Inferior parietal cortex (tissue), 1 donor: ENCODE data around the gene ATL2.

ENCODE experiments used
- DNase-seq: peaks from one replicate; pipeline ENCODE4 v3.0.0-alpha.2; 2016; ENCODE audit errors: extremely low spot score

The ATL2 gene

GRCh38 chr2:38248707-38249106 is 128.4 kb downstream of the ATL2 start:
- DNase-seq = no peak

GRCh38 chr2:38248255-38248654 is 128.8 kb downstream of the ATL2 start:
- DNase-seq = no peak

- no peak for DNase-seq
Observed at GRCh38 chr2:38246105-38246504, 131.0 kb downstream of the ATL2 start.

- DNase-seq = no peak
Observed at GRCh38 chr2:38245114-38245641, 131.9 kb downstream of the ATL2 start.

- DNase-seq = no peak
Observed at GRCh38 chr2:38244301-38244700, 132.8 kb downstream of the ATL2 start.
